ENCODE results near the gene ETS1.

Gene ETS1

GRCh38 chr11:128570632-128571031 is 16.7 kb downstream of the ETS1 start:
- Histone ChIP-seq H3K27me3 (ENCODE audit: insufficient read depth, poor library complexity, severe bottlenecking) (no peaks in the 10 kb centered on the region), H3K27ac (replicated peaks) (no peak overlapping the region), H3K4me3 (replicated peaks; ENCODE audit: insufficient read depth, low read length) (no peak overlapping the region)
- DNase-seq (ENCODE audit: low read depth in 1 of 2, low spot score in 1 of 2), result no peak
- TF ChIP-seq REST (IDR thresholded peaks at IDR 0.05; ENCODE audit: insufficient replicate concordance, low read depth) (no peak), SPI1 (IDR thresholded peaks at IDR 0.05; ENCODE audit: borderline replicate concordance, low read depth) (no peak), POLR2AphosphoS5 (IDR thresholded peaks at IDR 0.05; ENCODE audit: low read depth) (no peak), CTCF (IDR thresholded peaks at IDR 0.05; ENCODE audit: insufficient read depth, low read length) (no peak), GABPA (IDR thresholded peaks at IDR 0.05; ENCODE audit: low read depth) (no peak)

- TF ChIP-seq POLR2AphosphoS5 (IDR thresholded peaks at IDR 0.05; ENCODE audit: low read depth) (no peak), SPI1 (IDR thresholded peaks at IDR 0.05; ENCODE audit: borderline replicate concordance, low read depth) (no peak), REST (IDR thresholded peaks at IDR 0.05; ENCODE audit: insufficient replicate concordance, low read depth) (no peak), GABPA (IDR thresholded peaks at IDR 0.05; ENCODE audit: low read depth) (no peak), CTCF (IDR thresholded peaks at IDR 0.05; ENCODE audit: insufficient read depth, low read length) (no peak)
- H3K27ac ChIP-seq (replicated peaks), result no peak overlapping the region
- no peak for DNase-seq (ENCODE audit: low read depth in 1 of 2, low spot score in 1 of 2)
- no peaks in the 10 kb centered on the region for H3K27me3 ChIP-seq (ENCODE audit: insufficient read depth, poor library complexity, severe bottlenecking)
- H3K4me3 ChIP-seq (replicated peaks; ENCODE audit: insufficient read depth, low read length), result no peak overlapping the region
These were observed 18.1 kb downstream of the ETS1 start for GRCh38 chr11:128569291-128569690.

GRCh38 chr11:128568166-128568778 is 19.1 kb downstream of the ETS1 start:
- TF ChIP-seq POLR2AphosphoS5 (IDR thresholded peaks at IDR 0.05; ENCODE audit: low read depth) (no peak), REST (IDR thresholded peaks at IDR 0.05; ENCODE audit: insufficient replicate concordance, low read depth) (no peak), SPI1 (IDR thresholded peaks at IDR 0.05; ENCODE audit: borderline replicate concordance, low read depth) (no peak), GABPA (IDR thresholded peaks at IDR 0.05; ENCODE audit: low read depth) (no peak), CTCF (IDR thresholded peaks at IDR 0.05; ENCODE audit: insufficient read depth, low read length) (no peak)
- H3K27ac ChIP-seq (replicated peaks), result no peak overlapping the region
- DNase-seq (ENCODE audit: low read depth in 1 of 2, low spot score in 1 of 2), result no peak

More at GRCh38 chr11:128568166-128568778, 19.1 kb downstream of the ETS1 start:
- no peaks in the 10 kb centered on the region for H3K27me3 ChIP-seq (ENCODE audit: insufficient read depth, poor library complexity, severe bottlenecking)
- H3K4me3 ChIP-seq (replicated peaks; ENCODE audit: insufficient read depth, low read length), result no peak overlapping the region

All from HL-60 (cell line).